GM19438 (cell line): ENCODE measurements around the gene GRIK3.

ENCODE experiments used
- ATAC-seq: cut with Tn5 transposase; IDR thresholded peaks from one replicate; pipeline ENCODE4 v1.9.1; 2021; ENCODE audit warnings: low read depth; ENCODE audit not compliant: unreplicated experiment

The GRIK3 gene

GRCh38 chr1:36751525-36751924 is 282.8 kb downstream of the GRIK3 start:
- ATAC-seq, result no peak

GRCh38 chr1:36748466-36748865 is 285.8 kb downstream of the GRIK3 start:
- ATAC-seq, result no peak
